Esophagus muscularis mucosa (tissue), 4 donors: ENCODE results near the gene L3MBTL1.

ENCODE experiments used
- CTCF ChIP-seq, 3 experiments: fragments of 200-600 bp in 2 of 3; fragments of 450-650 bp in 1 of 3; sonication (generic) in 2 of 3; IDR thresholded peaks; one replicate each; pipeline ENCODE4 v1.5.1; 2017 to 2019; ENCODE audit warnings: antibody characterized with exemption in 3 of 3, mild to moderate bottlenecking in 2 of 3, moderate library complexity in 1 of 3
- EP300 ChIP-seq: sonication (generic); formaldehyde crosslinking; IDR thresholded peaks from one replicate; pipeline ENCODE4 v1.6.1; 2017; ENCODE audit warnings: antibody characterized with exemption
- POLR2A ChIP-seq: fragments of 450-650 bp; IDR thresholded peaks from one replicate; pipeline ENCODE4 v1.6.1; 2017; ENCODE audit warnings: antibody characterized with exemption, moderate library complexity, mild to moderate bottlenecking, low read depth
- POLR2AphosphoS5 ChIP-seq, 2 donors: sonication (generic); formaldehyde crosslinking; IDR thresholded peaks; one replicate each; pipeline ENCODE4 v1.6.1; 2017; ENCODE audit warnings: antibody characterized with exemption in 2 of 2

- no peak for TF ChIP-seq CTCF (IDR thresholded peaks at IDR 0.05)
- no peak for TF ChIP-seq POLR2AphosphoS5 (IDR thresholded peaks at IDR 0.05)
- TF ChIP-seq EP300: no peak
- no peak for TF ChIP-seq POLR2A
These were observed 38.5 kb downstream of the L3MBTL1 start for GRCh38 chr20:43545837-43546578.
